Measurements from ENCODE around the gene MBD1.
"Not testable (repeated sequence)": the region's sequence is repeated elsewhere in the genome, so short reads cannot be mapped to it uniquely, and the experiment has no call there.

The MBD1 gene

DNA sequence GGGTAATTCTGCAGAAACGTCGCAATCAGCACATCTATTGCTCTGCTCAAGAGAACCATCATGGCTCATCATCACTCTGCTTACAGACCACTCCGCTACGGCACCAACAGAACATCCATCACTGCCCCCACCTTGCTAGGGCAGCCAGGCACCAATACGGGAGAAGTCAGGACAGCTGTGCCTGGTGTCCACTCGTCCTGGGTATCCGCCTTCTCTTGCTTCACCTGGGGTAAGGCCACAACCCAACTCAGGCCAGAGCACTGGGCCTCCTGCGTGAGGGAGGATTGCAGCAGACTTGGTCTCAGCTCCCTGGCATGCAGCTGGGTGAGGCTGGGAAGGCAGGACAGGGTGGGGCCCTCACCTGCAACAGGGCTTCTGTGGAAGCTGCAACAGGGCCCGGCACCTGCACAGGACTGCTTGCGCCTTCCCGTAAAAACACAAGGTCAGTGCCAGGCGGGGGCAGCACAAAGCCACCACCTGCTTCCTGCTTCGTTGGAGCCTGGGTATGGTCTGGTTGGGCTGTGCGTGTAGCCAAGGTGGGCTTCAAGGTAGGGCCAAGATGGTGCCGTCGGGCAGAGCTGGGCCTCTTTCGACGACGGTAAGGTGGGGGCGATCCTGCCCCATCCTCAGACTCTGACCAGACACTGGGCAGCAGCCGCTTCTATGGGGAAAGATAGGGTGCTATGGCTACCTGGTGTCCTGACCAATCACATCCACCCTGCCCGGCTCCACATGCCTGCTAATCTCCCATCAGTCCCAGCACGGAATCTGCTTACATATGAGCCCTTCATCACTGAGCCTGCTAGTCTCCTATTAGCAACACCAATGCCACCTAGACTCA, 7.9 kb downstream of the MBD1 start:
- DNase-seq (ENCODE audit: low read depth), result no peak

DNA sequence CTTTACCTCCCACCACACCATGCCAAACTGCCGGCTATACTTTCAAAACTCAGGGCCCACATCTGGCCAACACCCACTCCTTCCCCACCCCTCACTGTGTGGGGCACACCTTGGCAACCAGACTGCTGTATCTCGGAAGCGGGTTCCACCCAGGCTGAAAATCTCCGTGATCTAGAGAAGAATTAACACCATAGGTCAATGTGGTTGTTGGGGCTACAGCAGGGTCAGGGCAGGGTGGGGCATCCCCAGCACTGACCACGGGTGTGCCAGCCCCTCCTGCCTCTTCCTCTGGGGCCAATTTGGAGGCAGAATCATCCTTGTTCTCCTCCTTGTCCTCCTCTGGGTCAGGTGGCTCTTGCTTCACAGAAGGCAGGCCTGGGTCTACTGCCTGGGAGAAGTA, 8.8 kb downstream of the MBD1 start:
- no peak for DNase-seq (ENCODE audit: low read depth)

DNA sequence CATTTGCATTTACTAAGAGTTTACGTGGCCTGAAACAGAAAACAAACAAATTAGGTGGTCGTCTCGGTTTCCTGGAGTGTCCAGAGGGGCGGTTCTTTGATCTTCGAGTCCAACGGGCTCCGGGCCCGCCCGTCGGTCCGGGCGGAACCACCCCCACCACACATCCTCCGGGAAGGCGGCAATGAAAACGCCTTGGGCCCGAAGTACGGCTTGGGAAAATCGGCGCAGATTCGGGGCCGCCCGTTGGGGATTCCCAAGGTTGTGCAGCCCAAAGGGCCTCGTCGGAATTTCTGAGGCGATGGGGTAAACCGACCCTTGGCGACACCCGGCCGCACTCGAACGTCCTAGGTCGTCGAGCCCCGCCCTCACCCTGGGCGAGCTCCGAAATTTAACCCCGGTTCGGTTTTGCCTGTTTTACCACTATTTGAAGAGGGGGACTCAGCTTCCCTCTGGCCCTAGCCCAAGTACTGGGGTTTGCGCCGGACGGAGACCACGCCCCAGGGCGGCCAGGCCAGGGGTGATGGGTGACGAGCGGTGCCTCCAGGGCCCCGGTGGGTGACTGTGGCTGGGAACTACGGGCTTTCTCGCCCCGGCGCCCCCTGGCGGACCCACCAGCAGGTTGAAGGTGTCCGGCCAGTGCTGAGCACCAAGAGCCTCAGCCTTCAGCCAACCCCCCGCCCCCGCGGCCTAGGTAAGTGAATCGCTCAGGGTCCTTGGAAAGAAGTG, 13.1 kb downstream of the MBD1 start:
- peak; percentile 69 for DNase-seq (ENCODE audit: low read depth)

DNA sequence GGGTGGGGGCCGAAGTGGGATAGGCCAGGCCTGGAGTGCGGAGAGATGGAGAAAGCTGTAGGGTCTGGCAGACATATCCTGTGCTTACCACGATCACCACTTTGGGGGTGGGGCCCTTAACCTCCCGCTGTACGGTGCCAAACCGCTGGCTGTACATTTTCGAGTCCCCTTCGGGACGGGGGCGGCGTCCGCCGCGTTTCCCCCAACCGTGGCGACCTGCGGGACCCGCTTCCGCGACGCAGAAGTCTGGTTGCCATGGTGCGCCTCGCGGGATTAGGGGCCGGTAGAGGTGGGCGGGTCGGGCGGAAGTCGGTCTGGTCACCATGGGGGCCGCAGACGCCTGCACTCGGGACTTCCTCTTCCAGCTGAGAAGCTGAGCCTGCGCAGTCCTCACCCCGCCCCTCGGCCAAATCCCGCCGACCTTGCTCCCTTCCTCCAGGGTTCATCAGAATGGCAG, 15.0 kb downstream of the MBD1 start, which contains the start of gene CFAP53:
CFAP53 (minus strand) TSS at position 248 of the 457 bp plus-strand sequence; CDS start at position 157, 91 bp downstream.
- peak; percentile 81 for DNase-seq (ENCODE audit: low read depth)

DNA sequence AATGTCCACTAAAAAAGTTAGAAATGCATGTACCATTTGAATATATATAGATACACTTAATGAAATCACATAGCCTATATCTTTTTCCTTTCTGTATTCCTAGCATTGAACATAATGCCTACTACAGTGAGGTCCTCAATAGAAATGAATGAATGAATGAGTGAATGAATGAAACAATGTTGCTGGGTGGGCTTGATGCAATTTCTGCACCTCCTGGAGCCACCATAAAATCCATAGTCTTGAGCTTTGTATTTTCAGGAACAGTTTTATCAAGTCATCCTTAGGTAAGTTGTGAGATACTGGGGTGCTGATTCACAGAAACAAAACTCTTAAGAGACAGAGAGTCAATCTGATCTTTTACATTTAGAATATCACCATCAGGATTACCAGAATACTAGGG, 18.3 kb downstream of the MBD1 start:
- DNase-seq (ENCODE audit: low read depth), result no peak

DNA sequence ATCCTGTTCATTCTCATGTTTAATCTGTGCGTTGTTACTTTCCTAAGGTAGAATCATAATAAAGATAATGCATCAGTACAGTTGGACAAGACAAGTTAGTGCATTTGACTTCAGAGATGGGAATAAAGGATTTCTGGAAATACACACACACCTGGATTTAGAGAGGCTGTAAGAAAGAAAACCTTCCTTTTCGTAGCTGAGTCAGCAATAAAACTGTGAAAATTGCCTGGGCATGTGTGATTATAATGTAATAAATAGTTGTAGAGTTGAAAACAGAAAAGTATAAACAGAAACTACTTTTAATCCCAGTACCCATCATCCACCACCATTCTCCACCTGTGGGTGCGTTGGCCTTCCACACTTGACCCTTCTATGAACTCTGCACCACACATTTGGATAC, 30.4 kb downstream of the MBD1 start:
- no peak for DNase-seq (ENCODE audit: low read depth)

DNA sequence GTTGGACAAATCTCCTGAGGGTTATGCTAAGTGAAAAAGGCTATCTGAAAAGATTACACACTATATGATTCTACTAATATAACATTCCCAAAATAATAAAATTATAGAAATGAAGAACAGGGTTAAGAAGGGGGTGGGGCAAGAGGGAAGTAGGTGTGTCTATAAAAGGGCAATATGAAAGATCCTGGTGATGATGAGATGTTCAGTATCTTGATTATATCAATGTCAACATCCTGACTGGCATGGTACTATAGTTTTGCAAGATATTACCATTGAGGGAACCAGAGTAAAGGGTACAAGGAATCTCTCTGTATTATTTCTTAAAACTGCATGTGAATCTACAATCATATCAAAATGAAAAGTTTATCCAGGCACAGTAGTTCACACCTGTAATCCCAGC, 31.7 kb downstream of the MBD1 start:
- DNase-seq (ENCODE audit: low read depth), result no peak

DNA sequence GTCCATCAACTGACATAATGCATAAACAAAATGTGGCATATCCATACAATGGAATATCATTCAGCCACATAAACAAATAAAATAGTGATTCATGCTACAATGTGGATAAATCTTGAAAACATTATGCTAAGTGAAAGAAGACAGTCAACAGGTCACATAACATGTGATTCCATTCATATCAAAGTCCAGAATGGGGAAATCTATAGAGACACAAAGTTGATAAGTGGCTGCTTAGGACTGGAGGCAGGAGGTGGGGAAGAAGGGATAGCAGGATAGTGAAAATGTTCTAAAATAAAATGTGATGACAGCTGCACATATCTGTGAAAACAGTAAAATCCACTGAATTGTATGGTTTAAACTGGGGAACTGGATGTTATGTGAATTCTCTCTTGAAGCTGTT, 33.8 kb downstream of the MBD1 start:
- no peak for DNase-seq (ENCODE audit: low read depth)

DNA sequence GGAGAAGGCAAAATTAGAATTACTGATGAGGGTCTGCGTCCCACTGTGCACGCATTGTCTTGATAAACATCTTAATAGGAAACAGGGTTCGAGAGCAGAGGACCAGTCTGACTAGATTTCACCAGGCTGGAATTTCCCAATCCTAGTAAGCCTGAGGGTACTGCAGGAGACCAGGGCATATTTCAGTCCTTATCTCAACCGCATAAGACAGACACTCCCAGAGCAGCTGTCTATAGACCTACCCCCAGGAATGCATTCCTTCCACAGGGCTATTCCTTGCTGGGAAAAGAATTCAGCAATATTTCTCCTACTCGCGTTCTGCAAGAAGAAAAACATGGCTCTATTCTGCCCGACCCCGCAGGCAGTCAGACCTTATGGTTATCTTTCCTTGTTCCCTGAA, 39.6 kb downstream of the MBD1 start:
- not testable (repeated sequence) for DNase-seq (ENCODE audit: low read depth)

DNA sequence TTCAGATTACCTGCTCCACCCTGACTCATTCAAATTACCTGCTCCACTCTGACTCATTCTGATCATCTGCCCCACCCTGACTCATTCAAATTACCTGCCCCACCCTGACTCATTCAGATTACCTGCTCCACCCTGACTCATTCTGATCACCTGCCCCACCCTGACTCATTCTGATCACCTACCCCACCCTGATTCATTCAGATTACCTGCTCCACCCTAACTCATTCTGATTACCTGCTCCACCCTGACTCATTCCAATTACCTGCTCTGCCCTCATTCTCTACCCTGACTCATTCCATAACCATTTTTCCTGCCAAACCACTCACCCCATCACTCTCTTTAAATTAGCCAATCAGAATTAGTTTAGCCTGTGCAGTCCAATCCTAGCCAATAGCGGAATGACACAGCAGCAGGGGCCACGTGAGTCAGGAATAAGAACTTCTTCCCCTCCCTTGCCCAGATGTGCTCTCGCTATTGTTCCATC, 41.2 kb downstream of the MBD1 start:
- DNase-seq (ENCODE audit: low read depth), result no peak

DNA sequence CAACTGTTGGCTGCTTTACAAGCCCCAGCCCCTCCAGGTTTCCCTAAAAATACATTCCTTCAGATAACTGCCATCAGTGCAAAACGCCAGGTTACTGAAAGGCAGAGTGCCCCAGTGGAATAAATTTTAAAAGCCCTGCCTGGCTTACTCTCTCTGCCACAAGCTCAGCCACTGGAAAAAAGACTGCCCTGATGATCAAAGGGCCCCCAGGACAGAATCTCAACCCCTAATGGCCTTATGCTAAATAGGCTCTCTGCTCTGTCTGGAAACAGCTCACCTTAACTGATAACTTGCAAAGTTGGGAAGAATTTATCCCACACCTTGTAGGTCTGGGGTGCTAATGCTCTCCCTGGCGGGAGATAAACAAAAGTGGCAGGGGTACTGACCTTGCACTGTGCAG, 48.9 kb downstream of the MBD1 start:
- DNase-seq (ENCODE audit: low read depth), result no peak

DNA sequence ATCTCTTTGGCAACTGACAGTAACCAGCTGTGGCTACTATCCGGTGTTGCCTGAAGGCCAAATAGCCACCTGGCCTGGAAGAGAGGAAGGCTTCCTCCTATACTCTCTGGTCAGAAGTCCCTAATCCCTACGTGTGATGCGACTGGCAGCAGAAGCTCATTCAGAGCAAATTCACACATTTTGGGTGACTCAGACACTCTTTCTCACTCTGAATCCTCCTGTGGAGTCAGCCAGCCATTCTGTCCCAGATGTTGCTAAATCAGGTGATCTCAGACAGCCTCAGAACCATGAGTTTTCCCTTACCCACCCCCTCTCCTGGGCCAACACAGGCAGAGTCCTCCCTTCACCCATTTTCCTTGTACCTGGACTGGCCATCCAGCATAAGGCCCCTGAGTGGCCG, 49.7 kb downstream of the MBD1 start:
- no peak for DNase-seq (ENCODE audit: low read depth)

DNA sequence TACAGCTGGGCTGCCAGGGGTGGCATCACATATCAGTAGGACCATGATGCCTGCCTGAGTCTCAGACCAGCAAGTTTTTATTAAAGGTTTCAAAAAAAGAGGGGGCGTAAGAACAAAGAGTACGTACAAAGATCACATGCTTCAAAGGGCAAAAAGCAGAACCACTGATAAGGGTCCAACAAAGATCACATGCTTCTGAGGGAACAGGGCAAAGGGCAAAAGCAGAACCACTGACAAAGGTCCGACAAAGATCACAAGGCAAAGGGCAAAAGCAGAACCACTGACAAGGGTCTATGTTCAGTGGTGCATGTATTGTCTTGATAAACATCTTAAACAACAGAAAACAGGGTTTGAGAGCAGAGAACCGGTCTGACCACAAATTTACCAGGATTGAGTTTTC, 61.1 kb downstream of the MBD1 start:
- not testable (repeated sequence) for DNase-seq (ENCODE audit: low read depth)
